Activated T-cell treated with anti-CD3 and anti-CD28 coated beads for 4 hours (primary cell): ENCODE results near the gene TRIM71.
"Not testable (repeated sequence)": the region's sequence is repeated elsewhere in the genome, so short reads cannot be mapped to it uniquely, and the experiment has no call there.

Experiments
- DNase-seq: peaks from one replicate; pipeline ENCODE4 v3.0.0-alpha.2; 2020

TRIM71 gene

GRCh38 chr3:32844322-32844654 lies 26.5 kb downstream of the TRIM71 start:
- DNase-seq = no peak

GRCh38 chr3:32844914-32845313 lies 27.1 kb downstream of the TRIM71 start:
- no peak for DNase-seq

- not testable (repeated sequence) for DNase-seq
These were observed 27.7 kb downstream of the TRIM71 start for GRCh38 chr3:32845546-32845945.

- not testable (repeated sequence) for DNase-seq
These were observed 29.2 kb downstream of the TRIM71 start for GRCh38 chr3:32847045-32847444.

- DNase-seq = no peak
These were observed 29.7 kb downstream of the TRIM71 start for GRCh38 chr3:32847528-32847927.

- DNase-seq = no peak
These were observed 30.4 kb downstream of the TRIM71 start for GRCh38 chr3:32848215-32848614.

- no peak for DNase-seq
These were observed 31.2 kb downstream of the TRIM71 start for GRCh38 chr3:32849046-32849445.

GRCh38 chr3:32850226-32850625 lies 32.4 kb downstream of the TRIM71 start:
- DNase-seq = no peak

GRCh38 chr3:32850636-32851035 lies 32.8 kb downstream of the TRIM71 start:
- DNase-seq = no peak

- no peak for DNase-seq
These were observed 34.3 kb downstream of the TRIM71 start for GRCh38 chr3:32852146-32852545.

- no peak for DNase-seq
These were observed 37.7 kb downstream of the TRIM71 start for GRCh38 chr3:32855350-32855953.

GRCh38 chr3:32856355-32856889 lies 38.6 kb downstream of the TRIM71 start:
- DNase-seq = no peak

- no peak for DNase-seq
These were observed 39.2 kb downstream of the TRIM71 start for GRCh38 chr3:32856901-32857507.

- no peak for DNase-seq
These were observed 40.1 kb downstream of the TRIM71 start for GRCh38 chr3:32857921-32858320.

- no peak for DNase-seq
These were observed 41.9 kb downstream of the TRIM71 start for GRCh38 chr3:32859604-32860237.

GRCh38 chr3:32860499-32860898 lies 42.7 kb downstream of the TRIM71 start:
- no peak for DNase-seq

GRCh38 chr3:32861681-32862080 lies 43.9 kb downstream of the TRIM71 start:
- DNase-seq = no peak

GRCh38 chr3:32862247-32862935 lies 44.6 kb downstream of the TRIM71 start:
- no peak for DNase-seq

GRCh38 chr3:32862936-32863487 lies 45.2 kb downstream of the TRIM71 start:
- no peak for DNase-seq

GRCh38 chr3:32865383-32865782 lies 47.6 kb downstream of the TRIM71 start:
- DNase-seq = no peak

- no peak for DNase-seq
These were observed 48.7 kb downstream of the TRIM71 start for GRCh38 chr3:32866533-32866932.

GRCh38 chr3:32867954-32868353 lies 50.2 kb downstream of the TRIM71 start:
- DNase-seq = no peak

GRCh38 chr3:32868719-32869512 lies 51.1 kb downstream of the TRIM71 start:
- no peak for DNase-seq
